Fibroblast of villous mesenchyme (primary cell): ENCODE data around the gene NBPF1. TPM values are rescaled to one million over a fixed set of nuclear protein-coding genes. Genes with fewer than 3 reads are reported as not detected.
"Not testable (repeated sequence)": the region's sequence is repeated elsewhere in the genome, so short reads cannot be mapped to it uniquely, and the experiment has no call there.

ENCODE experiments used
- DNase-seq: peaks from one replicate; pipeline ENCODE4 v3.0.0-alpha.2; 2010; ENCODE audit warnings: low read depth
- H3K4me3 ChIP-seq: 2 replicates; pipeline ENCODE4 v1.5.1; 2011; ENCODE audit warnings: low read depth, mild to moderate bottlenecking, low read length
- total RNA-seq: library from RNA; depleted of rRNA; stranded (reverse); fragments of >200 nt; gene quantifications from 2 replicates; pipeline ENCODE4 v1.2.3, GENCODE V29; 2012
- TF ChIP-seq, protein P1 (sequence below): IDR thresholded peaks from 2 replicates; pipeline ENCODE4 v1.5.1; 2012; ENCODE audit warnings: low read depth, mild to moderate bottlenecking, low read length; ENCODE audit not compliant: insufficient read depth

NBPF1 gene
- total RNA-seq, 1 donor, result 52.2 TPM

DNA sequence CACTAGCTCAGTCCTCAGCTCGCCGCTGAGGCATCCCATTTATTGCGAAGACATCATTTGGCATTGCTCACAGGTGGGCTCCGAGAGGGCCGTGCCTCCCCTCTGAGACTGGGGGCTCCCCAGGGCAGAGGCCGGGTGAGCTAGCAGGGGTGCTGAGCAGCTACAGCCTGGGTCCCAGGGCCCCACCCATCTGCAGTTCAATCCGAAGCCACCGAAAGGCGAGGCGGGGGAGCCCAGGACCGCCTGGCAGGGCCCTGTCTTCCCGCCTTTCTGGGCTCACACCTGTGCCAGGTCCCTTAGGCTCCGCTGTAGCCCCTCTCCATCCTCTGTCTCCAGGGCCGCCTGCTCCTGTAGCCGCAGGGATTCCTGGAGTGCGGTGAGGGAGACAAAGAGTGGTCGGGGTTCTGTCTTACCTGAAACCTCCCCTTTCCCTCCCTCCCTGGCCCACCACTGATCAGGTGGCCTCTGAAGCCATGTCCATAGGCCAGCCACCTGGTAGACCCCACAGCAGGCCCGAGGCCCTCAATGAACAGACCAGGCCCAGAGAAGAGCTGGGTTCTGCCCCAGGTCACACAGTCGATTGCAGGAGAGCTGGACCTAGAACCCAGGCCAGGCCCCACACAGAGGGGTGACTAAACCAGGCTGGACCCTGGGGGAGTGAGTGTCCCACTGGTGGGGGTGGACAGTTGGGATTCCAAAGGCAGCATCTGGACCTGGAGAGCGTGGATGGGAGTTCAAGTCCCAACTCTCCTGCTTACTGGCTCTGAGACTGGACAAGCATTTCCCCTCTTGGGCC, 18.1 kb upstream of the NBPF1 start:
- no peak overlapping the region for H3K4me3 ChIP-seq
- no peak for DNase-seq
- TF ChIP-seq, protein P1, sequence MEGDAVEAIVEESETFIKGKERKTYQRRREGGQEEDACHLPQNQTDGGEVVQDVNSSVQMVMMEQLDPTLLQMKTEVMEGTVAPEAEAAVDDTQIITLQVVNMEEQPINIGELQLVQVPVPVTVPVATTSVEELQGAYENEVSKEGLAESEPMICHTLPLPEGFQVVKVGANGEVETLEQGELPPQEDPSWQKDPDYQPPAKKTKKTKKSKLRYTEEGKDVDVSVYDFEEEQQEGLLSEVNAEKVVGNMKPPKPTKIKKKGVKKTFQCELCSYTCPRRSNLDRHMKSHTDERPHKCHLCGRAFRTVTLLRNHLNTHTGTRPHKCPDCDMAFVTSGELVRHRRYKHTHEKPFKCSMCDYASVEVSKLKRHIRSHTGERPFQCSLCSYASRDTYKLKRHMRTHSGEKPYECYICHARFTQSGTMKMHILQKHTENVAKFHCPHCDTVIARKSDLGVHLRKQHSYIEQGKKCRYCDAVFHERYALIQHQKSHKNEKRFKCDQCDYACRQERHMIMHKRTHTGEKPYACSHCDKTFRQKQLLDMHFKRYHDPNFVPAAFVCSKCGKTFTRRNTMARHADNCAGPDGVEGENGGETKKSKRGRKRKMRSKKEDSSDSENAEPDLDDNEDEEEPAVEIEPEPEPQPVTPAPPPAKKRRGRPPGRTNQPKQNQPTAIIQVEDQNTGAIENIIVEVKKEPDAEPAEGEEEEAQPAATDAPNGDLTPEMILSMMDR, result no peak

DNA sequence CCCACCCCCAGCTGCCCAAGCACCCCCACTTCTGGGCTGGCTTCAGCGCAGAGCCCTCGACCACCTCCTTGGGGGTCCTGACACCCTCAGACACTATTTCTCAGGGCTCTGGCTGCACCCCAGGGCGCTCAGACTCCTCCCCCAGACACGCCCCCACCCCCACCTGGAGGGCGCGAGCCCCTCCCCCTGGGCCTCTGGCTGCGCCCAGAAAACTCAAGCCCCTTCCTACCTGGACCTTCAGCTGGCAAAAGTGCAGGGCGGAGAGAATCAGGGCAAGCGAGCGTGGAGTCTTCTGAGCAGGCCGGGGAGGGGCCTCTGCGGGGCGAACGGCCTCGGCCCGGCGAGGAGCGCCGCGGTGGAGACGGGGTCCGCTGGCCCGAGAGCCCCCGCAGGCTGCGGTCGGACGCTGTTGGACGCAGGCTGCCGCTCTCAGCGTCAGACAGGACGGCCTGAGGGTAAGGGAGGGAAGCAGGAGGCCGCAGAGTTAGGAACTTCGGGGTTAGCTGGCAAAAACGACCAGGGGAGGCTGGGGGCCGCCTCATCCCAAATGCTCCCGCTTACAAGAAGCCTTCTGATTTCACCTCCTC, 17.4 kb upstream of the NBPF1 start:
- H3K4me3 ChIP-seq, result no peak overlapping the region
- no peak for DNase-seq
- TF ChIP-seq, protein P1, result no peak

DNA sequence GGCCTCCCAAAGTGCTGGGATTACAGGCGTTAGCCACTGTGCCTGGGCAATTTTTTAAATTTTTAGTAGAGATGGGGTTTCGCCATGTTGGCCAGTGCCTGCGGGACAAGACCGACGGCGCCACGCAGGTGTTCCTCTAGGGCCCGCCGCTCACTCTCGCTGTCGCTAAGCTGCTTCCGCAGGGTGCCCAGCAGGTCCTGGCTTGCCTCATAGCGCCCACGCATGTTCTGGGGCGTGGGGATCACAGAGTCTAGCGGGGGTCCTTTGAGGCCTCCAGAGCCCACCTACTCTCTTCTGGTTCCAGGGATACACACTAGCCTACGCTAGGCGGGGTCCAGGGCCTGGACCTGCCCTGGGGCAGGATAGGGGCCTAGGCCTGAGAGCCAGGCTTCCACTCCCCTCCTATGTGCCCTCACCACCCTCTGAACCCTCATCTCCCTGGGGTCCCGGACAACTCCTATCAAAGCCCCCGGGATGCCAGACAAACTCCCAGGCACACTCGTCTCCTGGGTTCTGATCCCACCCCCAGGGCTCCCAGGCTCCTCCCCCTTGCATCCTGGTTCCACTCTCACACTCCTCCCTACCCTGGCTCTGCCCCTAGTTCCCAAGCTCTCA, 16.7 kb upstream of the NBPF1 start:
- not testable (repeated sequence) for DNase-seq, H3K4me3 ChIP-seq

DNA sequence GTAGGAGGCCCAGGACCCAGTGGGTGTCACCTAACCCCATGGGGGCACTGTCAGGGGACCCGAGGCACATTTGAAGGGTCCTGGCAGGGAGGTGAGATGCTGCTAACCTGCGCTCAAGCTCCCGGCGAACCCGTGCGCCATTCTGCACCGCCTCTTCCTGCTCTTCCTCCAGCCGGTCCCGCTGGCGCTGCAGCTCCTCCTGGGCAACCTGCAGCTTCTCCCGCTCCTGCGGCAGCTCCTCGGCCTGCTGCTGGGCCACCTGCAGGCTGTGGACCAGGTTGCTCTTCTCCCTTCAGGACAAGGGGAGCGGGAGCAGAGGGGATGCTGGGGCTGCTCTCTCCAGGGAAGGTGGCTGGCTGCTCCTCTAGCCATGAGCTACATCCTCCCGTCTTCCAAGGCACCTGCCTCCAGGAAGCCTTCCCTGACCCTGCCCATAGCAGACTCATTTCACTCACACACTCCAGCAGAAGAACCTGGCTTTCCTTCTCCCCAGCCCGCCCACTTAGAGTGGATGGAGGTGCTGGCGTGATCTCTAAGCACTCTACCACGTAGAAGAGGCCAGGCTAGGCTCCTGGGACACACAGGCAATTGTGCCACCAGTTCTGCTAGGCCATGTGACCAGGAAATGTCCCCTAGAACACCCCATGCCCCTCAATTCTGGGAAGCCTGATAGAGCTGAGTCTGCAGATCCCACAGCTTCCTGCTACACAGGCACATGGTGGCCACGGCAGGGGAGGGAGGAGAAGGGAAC, 15.2 kb upstream of the NBPF1 start:
- H3K4me3 ChIP-seq, result no peak overlapping the region
- TF ChIP-seq, protein P1, result no peak
- no peak for DNase-seq

DNA sequence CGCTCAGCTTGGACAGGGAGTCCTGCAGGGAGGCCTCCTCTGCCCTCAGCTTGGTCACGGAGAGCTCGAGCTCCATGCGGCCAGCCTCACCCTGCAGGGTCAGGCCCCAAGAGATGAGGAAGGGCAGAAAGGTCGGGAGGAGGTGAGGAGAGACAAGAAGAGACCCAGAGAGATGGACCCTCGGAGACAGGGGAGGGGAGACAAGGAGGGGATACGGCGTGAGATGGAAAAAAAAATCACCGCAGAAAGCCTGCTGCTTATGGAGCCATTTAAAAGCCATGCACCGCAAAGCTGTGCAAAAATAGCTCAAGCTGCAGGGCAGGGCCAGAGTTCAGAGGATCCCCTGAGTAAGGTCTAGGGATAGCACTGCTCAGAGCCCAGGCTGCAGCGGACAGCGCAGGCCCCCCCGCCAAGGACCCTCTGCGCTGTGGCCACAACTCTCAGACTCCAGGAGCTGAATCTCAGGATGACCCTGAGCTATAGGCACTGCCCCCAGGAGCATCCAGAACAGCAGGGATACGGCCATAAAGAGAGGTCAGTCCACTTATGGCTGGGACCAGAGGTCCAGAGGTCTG, 13.1 kb upstream of the NBPF1 start:
- not testable (repeated sequence) for H3K4me3 ChIP-seq, DNase-seq

DNA sequence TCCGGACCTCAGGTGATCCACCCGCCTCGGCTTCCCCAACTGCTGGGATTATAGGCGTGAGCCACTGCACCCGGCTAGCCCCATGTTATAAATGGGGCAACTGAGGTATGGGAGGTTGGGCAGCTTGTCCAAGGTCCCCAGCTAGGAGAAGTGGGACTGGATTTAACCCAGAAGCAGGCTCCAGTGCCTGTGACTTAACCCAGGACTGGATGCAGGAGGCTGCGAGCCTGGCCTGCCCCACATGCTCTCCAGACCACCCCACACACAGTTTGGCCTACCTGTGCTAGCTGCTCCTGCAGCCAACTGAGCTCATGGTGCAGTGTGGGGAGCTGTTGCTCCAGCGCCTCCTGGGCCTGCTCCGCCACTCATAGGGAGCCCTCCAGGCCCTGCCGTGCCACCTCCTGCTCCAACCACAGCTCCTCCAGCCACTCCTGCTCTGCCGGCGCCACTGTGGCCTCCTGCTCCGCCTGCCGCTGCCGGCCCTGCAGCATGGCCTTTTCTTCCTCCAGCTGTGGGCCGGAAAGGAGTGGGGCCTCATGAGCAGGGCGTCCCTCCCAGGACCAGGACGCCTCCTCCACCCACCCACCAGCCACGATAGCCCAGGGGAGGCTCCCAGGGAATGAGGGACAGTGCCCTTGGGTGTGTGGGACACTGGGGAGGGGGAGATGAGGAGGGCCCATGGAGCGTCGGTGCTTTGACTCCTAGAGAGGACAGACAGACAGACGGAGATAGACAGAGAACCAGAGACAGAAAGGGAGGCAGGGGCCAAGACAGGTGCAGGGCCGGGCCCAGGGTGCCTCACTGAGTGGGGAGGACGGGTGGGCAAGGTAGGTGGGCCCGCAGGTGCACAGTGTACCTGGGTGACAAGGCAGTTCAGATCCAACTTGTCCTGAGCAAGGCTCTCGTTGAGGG, 12.4 kb upstream of the NBPF1 start:
- no peak overlapping the region for H3K4me3 ChIP-seq
- TF ChIP-seq, protein P1, result no peak
- no peak for DNase-seq

DNA sequence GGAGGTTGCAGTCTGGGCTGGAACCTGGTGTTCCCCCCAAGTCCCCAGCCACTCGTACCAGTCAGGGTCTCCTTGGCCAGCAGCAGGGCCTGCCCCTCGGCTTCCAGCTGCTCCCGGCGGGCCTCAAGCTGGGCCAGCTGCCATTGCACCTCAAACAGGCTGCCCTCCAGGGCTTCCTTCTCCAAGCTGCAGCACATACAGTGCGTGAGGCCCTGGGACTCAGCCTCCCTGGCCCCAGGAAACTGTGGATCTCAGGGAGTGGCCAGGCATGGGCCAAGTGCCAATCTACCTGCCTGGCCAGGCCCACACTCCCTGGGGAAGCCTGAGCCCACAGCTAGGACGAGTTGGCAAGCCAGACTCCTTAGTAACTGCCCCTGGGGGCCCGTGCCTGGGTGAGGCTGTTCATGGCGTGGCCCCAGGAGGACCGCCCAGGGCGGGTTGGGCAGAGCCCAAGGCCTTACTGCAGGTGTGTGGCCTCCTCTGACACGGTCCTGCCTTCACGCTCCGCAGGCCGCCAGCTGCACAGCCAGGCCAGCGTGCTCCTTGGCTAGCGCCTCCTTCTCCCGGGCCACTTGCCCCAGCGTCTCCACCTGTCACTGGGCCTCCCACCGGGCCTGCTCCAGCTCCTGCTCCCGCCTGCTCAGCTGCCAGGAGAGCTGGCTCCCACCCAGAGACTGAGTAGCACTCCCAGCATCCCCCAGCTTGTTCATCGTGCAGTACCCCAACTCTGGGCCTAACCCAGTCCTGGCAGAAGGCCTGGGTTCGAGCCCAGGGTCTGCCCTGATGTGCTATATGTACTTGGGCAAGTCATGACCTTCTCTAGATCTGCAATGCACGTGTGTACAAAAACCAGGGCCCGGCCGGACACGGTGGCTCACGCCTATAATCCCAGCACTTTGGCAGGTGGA, 10.7 kb upstream of the NBPF1 start:
- H3K4me3 ChIP-seq, DNase-seq: not testable (repeated sequence)

DNA sequence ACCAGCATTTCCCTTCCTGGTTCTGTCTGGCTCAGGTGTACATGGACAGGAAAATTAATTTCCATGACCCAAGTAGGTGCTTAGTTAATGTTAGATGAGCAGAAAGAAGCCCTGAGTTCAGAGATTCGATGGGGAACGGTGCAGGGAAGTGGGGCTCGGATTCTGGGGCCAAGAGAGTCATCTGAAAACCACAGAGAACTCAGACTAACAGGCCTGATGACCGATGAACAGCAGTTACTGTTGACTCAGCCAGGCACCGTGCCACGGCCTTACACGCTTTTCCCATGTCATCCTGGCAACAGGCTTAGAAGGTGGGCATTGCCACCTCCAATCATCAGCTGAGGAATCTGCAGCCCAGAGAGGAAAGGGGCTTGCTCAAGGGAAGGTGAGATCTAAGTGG, 10.0 kb upstream of the NBPF1 start:
- not testable (repeated sequence) for H3K4me3 ChIP-seq, DNase-seq

DNA sequence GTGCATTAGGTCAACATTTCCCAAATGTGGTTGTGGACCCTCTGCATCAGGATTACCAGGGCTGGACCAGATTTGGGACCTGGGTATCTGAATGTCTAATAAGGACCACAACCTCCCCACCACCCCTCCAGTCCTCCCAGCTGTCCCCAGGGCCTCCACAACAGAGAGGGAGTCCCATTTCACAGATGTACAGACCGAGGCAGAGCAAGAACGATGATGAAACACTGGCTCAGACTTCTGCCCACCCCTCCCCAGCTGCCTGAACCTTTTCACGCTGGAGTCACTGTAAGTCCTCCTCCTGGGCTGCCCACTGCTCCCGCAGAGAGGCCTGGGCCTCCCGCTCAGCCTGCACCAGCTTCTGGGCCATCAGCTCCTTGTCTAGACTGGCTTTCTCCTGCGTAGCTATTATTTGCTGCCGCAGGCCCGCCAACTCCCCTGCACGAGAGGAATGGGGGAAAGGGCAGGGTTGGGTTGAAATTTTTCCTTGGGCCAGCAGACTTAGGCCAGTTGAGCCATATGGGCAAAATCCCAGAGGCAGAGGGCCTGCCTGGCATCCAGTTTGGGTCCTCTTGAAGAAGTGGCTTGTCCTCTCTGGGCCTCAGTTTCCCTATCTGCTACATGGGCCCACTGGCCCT, 8.4 kb upstream of the NBPF1 start:
- H3K4me3 ChIP-seq, DNase-seq: not testable (repeated sequence)
